ENCODE data around the gene ZNF827. TPM values are rescaled to one million over a fixed set of nuclear protein-coding genes. Genes with fewer than 3 reads are reported as not detected.

The ZNF827 gene
- total RNA-seq, 1 donor from 2014 or later = 21.2 TPM

DNA sequence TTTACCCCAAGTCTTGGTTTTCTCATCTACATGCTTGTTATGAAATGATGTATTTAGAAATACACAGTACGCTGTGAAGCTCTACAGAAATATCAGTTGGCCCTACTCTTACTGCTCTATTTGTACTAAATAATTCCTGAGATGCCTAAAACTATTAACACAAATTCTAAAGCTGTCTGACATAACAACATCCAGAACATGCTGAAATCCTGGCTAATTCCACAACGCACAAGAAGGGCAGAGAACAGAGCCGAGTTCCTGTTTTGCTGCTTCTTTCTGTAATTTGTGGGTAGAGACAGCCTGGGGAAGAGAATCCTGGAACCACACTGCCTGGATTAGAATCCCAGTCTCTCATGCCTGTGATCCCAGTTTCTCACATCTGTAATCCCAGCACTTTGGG is 59.0 kb downstream of the ZNF827 start:
- H3K36me3 Mint-ChIP-seq (ENCODE audit: low read depth) = no peaks in the 10 kb centered on the region
- TF ChIP-seq CTCF (conservative IDR thresholded peaks at IDR 0.05) = no peak
- H3K4me1 Mint-ChIP-seq = peaks cover 16% of the 10 kb centered on the region
- H3K4me3 Mint-ChIP-seq = no peak overlapping the region
- DNase-seq (ENCODE audit: low read depth, low spot score) = no peak
- no peak overlapping the region for H3K27ac Mint-ChIP-seq (ENCODE audit: unreplicated experiment)
- no peaks in the 10 kb centered on the region for H3K27me3 Mint-ChIP-seq (ENCODE audit: low read depth)
- H3K9me3 Mint-ChIP-seq = no peaks in the 10 kb centered on the region

DNA sequence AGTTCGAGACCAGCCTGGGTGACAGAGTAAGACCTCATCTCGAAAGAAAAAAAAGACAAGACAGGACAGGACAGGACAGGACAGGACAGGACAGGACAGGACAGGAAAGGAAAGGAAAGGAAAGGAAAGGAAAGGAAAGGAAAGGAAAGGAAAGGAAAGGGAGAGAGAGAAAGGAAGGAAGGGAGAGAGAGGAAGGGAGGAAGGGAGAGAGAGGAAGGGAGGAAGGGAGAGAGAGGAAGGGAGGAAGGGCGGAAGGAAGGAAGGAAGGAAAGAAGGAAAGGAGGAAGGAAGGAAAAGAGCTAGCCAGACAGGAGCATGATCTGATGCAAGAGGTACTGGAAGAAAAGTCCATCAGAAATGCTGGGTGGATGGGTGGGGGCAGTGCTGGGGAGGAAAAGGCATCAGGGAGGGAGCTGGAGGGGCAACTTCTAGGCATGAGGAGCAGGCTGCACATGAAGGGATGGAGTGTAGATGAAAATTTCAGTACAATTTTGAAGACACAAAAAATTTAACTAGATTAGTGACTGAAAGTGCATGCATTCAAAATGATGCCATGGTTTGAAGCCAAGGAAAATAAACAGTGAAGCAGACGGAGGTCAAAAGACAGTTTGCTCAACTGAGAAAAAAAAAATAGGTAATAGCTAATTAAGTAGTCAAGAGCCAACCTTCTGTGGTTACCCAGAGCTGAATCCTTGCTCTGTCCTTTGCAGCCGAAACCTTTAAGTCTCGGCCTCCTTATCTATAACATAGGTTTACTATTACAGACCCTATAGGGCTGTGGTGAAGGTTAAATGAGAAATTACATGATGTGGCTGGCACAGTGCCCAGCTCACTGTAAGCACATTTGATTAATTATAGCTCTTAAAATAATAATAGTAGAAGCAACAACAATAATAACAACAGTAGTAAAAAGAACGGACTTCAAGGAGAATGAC is 59.9 kb downstream of the ZNF827 start:
- Mint-ChIP-seq H3K4me1 (peaks cover 16% of the 10 kb centered on the region), H3K4me3 (no peak overlapping the region), H3K27ac (ENCODE audit: unreplicated experiment) (no peak overlapping the region), H3K9me3 (no peaks in the 10 kb centered on the region), H3K27me3 (ENCODE audit: low read depth) (no peaks in the 10 kb centered on the region), H3K36me3 (ENCODE audit: low read depth) (no peaks in the 10 kb centered on the region)
- no peak for TF ChIP-seq CTCF (conservative IDR thresholded peaks at IDR 0.05)
- no peak for DNase-seq (ENCODE audit: low read depth, low spot score)

DNA sequence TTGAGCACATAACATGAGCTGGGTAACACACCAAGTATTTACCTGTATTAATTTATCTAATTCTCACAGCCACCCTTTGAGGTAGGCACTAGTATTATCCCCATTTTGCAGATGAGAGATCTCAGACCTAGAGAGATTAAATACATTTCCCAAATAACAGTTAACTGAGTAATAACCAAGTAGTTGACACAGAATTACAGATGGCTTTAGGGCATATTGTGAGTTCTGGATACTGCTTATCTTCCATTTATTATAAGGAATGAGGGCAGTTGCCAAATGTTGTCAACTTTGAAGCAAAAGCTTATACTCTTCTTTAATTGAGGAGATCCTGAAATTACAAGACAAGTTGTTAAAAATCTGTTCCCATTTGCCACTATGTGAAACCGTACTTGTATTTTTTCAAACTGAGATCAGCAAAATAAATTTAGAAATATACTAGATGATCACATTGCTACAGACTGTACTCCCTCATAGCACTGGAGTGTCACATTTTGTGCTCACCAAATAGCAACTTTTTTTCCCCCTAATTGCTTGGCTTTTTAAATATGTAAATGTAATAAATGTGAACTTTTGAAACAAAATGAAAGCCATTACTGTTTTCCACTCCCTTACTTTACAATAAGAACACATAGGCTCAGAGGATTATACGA is 62.0 kb downstream of the ZNF827 start:
- peaks cover 4% of the 10 kb centered on the region for H3K36me3 Mint-ChIP-seq (ENCODE audit: low read depth)
- H3K4me3 Mint-ChIP-seq = no peak overlapping the region
- no peak for TF ChIP-seq CTCF (conservative IDR thresholded peaks at IDR 0.05)
- H3K9me3 Mint-ChIP-seq = no peaks in the 10 kb centered on the region
- H3K27ac Mint-ChIP-seq (ENCODE audit: unreplicated experiment) = no peak overlapping the region
- H3K27me3 Mint-ChIP-seq (ENCODE audit: low read depth) = no peaks in the 10 kb centered on the region
- H3K4me1 Mint-ChIP-seq = no peaks in the 10 kb centered on the region
- no peak for DNase-seq (ENCODE audit: low read depth, low spot score)

DNA sequence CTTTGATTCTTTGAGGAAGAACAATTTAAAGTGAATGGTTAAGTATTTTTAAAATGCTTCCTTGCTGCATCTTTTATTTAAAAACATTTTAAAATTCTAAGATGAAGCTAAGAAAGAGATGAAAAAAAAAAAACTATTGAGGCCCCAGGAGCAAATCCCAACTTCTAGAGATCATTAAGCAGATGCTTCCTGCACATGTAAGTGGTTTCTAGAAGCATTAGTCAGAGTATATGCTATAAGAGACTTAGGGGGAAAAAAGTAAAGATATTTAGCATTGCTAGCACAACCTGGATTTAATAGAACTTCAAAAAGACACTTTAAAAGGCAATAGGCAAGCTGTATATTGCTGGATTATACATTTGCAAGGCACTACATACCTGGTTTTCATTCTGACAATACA is 64.7 kb downstream of the ZNF827 start:
- no peak for TF ChIP-seq CTCF (conservative IDR thresholded peaks at IDR 0.05)
- DNase-seq (ENCODE audit: low read depth, low spot score) = no peak
- Mint-ChIP-seq H3K4me1 (peaks cover 4% of the 10 kb centered on the region), H3K9me3 (no peaks in the 10 kb centered on the region), H3K27me3 (ENCODE audit: low read depth) (no peaks in the 10 kb centered on the region), H3K36me3 (ENCODE audit: low read depth) (peaks cover 8% of the 10 kb centered on the region), H3K4me3 (no peak overlapping the region), H3K27ac (ENCODE audit: unreplicated experiment) (no peak overlapping the region)

DNA sequence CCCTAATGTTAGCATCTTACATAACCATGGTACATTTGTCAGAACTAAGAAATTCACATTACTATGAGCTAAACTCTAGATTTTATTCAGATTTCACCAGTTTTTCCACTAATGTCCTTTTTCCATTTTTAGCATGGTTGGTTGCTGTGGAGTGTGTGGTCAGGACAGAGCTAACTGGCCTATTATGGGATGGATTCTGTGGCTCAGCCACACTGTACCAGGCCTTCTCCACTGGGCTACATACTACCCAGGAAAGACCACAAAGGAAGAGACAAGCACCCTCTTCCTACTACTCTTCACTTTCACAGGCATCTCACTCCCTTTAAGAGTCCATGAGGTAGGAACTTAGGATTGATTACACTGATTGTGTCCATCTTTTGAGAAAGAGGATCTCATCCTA is 67.4 kb downstream of the ZNF827 start:
- H3K27me3 Mint-ChIP-seq (ENCODE audit: low read depth) = no peaks in the 10 kb centered on the region
- TF ChIP-seq CTCF (conservative IDR thresholded peaks at IDR 0.05) = no peak
- no peak overlapping the region for H3K27ac Mint-ChIP-seq (ENCODE audit: unreplicated experiment)
- no peak for DNase-seq (ENCODE audit: low read depth, low spot score)
- no peaks in the 10 kb centered on the region for H3K9me3 Mint-ChIP-seq
- H3K36me3 Mint-ChIP-seq (ENCODE audit: low read depth) = peaks cover 8% of the 10 kb centered on the region
- H3K4me1 Mint-ChIP-seq = peaks cover 4% of the 10 kb centered on the region
- H3K4me3 Mint-ChIP-seq = no peak overlapping the region
